DMS114 treated with DMSO at 0.1 percent for 48 hours (cell line): Measurements from ENCODE around the gene RFX4.
A peak's percentile ranks its signal among the peaks of the same experiment; 100 is the strongest.

ENCODE experiments used
- DNase-seq: peaks from one replicate; lab custom pipeline; 2025; ENCODE audit not compliant: unreplicated experiment; lab: John Stamatoyannopoulos, UW

RFX4 gene

GRCh38 chr12:106645465-106646330 is 62.9 kb downstream of the RFX4 start:
- DNase-seq = no peak

- no peak for DNase-seq
Measured at GRCh38 chr12:106646472-106646871, 63.7 kb downstream of the RFX4 start.

GRCh38 chr12:106647793-106648514 is 65.2 kb downstream of the RFX4 start:
- no peak for DNase-seq

GRCh38 chr12:106648736-106649135 is 65.9 kb downstream of the RFX4 start:
- no peak for DNase-seq

GRCh38 chr12:106651552-106651951 is 68.7 kb downstream of the RFX4 start:
- no peak for DNase-seq

- no peak for DNase-seq
Measured at GRCh38 chr12:106652510-106653015, 69.8 kb downstream of the RFX4 start.

GRCh38 chr12:106655577-106655976 is 72.8 kb downstream of the RFX4 start:
- no peak for DNase-seq

- DNase-seq = no peak
Measured at GRCh38 chr12:106657488-106657887, 74.7 kb downstream of the RFX4 start.

- DNase-seq = no peak
Measured at GRCh38 chr12:106663385-106663784, 80.6 kb downstream of the RFX4 start.

GRCh38 chr12:106669216-106669615 is 86.4 kb downstream of the RFX4 start:
- DNase-seq = no peak

- no peak for DNase-seq
Measured at GRCh38 chr12:106670131-106670530, 87.3 kb downstream of the RFX4 start.

- no peak for DNase-seq
Measured at GRCh38 chr12:106671840-106672239, 89.0 kb downstream of the RFX4 start.

- DNase-seq = no peak
Measured at GRCh38 chr12:106672314-106673025, 89.7 kb downstream of the RFX4 start.

GRCh38 chr12:106673141-106673540 is 90.3 kb downstream of the RFX4 start:
- DNase-seq = no peak

- no peak for DNase-seq
Measured at GRCh38 chr12:106675651-106676435, 93.0 kb downstream of the RFX4 start.

GRCh38 chr12:106679574-106679973 is 96.8 kb downstream of the RFX4 start:
- DNase-seq = no peak

GRCh38 chr12:106680280-106680679 is 97.5 kb downstream of the RFX4 start:
- no peak for DNase-seq

- no peak for DNase-seq
Measured at GRCh38 chr12:106681210-106681609, 98.4 kb downstream of the RFX4 start.

GRCh38 chr12:106682594-106683234 is 99.9 kb downstream of the RFX4 start:
- DNase-seq = peak; percentile 8

- no peak for DNase-seq
Measured at GRCh38 chr12:106684497-106684896, 101.7 kb downstream of the RFX4 start.
